ENCODE results near the gene IHH.

The IHH gene

DNA sequence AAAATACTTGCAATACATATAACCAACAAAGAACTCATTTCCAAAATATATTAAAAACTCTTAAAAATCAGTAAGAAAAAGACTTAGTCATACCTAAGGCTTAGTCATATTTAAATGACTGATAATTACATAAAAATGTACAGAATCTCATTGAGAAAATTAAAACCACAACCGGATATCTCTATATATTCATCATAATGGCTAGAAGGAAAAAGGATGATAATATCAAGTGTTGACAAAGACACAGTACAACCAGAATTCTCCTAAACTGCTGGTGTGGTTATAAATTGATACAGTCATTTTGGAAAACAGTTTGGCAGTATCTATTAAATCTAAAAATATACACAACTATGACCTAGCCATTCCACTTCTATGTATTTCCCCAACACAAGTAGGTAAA, 27.1 kb upstream of the IHH start:
- Histone ChIP-seq H3K36me3 (no peaks in the 10 kb centered on the region), H3K9me3 (ENCODE audit: severe bottlenecking) (no peaks in the 10 kb centered on the region), H3K27me3 (ENCODE audit: insufficient read depth, low read depth, severe bottlenecking) (no peaks in the 10 kb centered on the region), H3K27ac (peak overlapping the region; percentile 63), H3K4me3 (ENCODE audit: low read depth, low read length) (no peak overlapping the region)
- TF ChIP-seq, protein P1, sequence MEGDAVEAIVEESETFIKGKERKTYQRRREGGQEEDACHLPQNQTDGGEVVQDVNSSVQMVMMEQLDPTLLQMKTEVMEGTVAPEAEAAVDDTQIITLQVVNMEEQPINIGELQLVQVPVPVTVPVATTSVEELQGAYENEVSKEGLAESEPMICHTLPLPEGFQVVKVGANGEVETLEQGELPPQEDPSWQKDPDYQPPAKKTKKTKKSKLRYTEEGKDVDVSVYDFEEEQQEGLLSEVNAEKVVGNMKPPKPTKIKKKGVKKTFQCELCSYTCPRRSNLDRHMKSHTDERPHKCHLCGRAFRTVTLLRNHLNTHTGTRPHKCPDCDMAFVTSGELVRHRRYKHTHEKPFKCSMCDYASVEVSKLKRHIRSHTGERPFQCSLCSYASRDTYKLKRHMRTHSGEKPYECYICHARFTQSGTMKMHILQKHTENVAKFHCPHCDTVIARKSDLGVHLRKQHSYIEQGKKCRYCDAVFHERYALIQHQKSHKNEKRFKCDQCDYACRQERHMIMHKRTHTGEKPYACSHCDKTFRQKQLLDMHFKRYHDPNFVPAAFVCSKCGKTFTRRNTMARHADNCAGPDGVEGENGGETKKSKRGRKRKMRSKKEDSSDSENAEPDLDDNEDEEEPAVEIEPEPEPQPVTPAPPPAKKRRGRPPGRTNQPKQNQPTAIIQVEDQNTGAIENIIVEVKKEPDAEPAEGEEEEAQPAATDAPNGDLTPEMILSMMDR (IDR thresholded peaks at IDR 0.05; ENCODE audit: low read depth, low read length): no peak
- DNase-seq: no peak

DNA sequence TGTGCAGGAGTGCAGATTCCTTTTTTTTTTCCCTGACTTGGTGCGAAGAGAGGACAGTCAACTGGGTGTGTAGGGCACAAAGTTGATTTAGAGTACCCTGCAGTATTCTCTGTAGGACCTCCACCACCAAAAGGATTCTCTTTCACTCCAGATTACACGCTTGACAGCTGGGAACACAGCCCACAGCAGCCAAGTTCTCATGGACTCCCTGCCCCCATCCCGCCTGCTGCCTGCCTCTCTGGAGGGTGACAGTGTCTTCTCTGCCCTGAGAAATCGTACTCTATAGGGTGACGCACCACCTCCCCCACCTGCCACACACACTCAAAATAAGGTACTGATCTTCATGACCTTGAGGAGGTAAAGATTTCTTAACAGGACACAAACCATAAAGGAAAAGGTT, 26.6 kb upstream of the IHH start:
- TF ChIP-seq, protein P1 (IDR thresholded peaks at IDR 0.05; ENCODE audit: low read depth, low read length): no peak
- H3K4me3 ChIP-seq (ENCODE audit: low read depth, low read length): no peak overlapping the region
- peak overlapping the region; percentile 63 for H3K27ac ChIP-seq

DNA sequence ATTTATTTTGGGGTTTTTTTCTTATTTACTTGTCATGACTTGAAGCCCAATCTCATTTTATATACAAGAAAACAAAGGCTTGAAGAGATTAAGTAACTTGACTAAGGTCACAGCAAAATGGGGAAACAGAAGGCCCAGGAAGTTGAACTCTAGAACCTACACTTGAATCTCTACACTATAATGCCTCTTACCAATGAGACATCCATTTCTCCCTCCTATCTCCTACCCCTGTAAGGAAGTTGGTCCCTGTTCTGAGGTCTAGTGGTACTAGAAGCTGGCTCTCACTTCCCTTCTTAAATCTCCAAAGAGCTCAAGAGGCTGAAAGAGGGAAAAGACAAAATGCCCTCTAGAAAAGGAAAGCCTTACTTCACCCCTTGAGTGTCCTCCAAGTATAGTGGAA, 25.5 kb upstream of the IHH start:
- DNase-seq: no peak
- TF ChIP-seq, protein P1 (IDR thresholded peaks at IDR 0.05; ENCODE audit: low read depth, low read length): no peak
- Histone ChIP-seq H3K9me3 (ENCODE audit: severe bottlenecking) (no peaks in the 10 kb centered on the region), H3K36me3 (no peaks in the 10 kb centered on the region), H3K27me3 (ENCODE audit: insufficient read depth, low read depth, severe bottlenecking) (no peaks in the 10 kb centered on the region), H3K27ac (no peak overlapping the region), H3K4me3 (ENCODE audit: low read depth, low read length) (no peak overlapping the region)

More for the DNA sequence above, 26.6 kb upstream of the IHH start:
- Histone ChIP-seq H3K9me3 (ENCODE audit: severe bottlenecking) (no peaks in the 10 kb centered on the region), H3K27me3 (ENCODE audit: insufficient read depth, low read depth, severe bottlenecking) (no peaks in the 10 kb centered on the region), H3K36me3 (no peaks in the 10 kb centered on the region)
- DNase-seq: peak; percentile 74

DNA sequence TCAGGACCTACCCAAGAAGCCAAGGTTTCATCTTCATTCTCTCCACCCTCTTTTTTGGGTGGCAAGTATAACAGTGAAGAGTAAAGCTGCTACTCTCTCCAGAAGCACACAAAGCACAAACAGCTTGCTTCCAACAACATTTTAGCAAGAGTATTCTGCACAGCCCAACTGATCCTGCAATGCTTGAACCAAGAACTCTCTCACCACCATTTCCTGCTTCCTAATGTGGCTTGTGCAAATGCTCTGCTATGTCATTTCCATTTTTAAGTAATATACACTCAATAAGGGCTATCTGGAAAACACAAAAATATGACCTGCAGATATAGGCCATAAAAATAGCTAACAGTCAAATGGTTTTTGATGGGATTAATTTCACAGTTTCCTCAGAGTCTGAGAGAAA, 24.1 kb upstream of the IHH start:
- Histone ChIP-seq H3K4me3 (ENCODE audit: low read depth, low read length) (no peak overlapping the region), H3K36me3 (no peaks in the 10 kb centered on the region), H3K27me3 (ENCODE audit: insufficient read depth, low read depth, severe bottlenecking) (no peaks in the 10 kb centered on the region), H3K27ac (no peak overlapping the region), H3K9me3 (ENCODE audit: severe bottlenecking) (no peaks in the 10 kb centered on the region)
- TF ChIP-seq, protein P1 (IDR thresholded peaks at IDR 0.05; ENCODE audit: low read depth, low read length): no peak
- no peak for DNase-seq

DNA sequence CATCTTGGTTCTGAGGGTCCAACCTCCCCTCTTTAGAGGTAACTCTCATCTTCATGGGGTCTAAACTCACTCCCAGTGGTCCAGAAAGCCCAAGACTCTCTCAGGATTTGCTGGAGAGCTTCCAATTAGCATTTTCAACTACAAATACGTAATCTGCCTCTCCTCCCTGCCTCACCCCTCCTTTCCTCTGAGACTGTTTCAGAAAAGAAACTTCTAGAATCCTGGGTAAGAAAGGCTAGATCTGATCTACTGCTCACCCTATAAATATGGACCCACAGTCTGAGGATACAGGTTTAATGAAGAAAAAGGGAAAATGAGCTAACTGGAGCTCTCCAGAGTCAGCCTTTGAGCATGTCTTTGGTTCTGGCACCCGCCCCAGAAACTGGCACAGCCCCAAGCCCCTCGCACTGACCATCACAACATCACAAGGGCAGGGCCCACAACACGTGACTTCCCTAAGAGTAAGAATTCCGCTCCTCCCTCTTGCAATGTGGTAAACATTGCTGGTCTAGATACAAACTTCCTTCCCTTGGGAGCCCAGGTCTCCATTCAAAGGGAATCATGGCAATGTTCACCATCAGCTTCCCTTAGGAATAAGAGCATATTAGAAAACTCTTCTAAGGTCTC, 21.7 kb upstream of the IHH start:
- DNase-seq: no peak
- H3K36me3 ChIP-seq: no peaks in the 10 kb centered on the region; the same call in 1 of the 2 replicates
- no peaks in the 10 kb centered on the region for H3K9me3 ChIP-seq (ENCODE audit: severe bottlenecking)
- TF ChIP-seq, protein P1 (IDR thresholded peaks at IDR 0.05; ENCODE audit: low read depth, low read length): no peak
- H3K27ac ChIP-seq: no peak overlapping the region
- H3K27me3 ChIP-seq (ENCODE audit: insufficient read depth, low read depth, severe bottlenecking): no peaks in the 10 kb centered on the region
- no peak overlapping the region for H3K4me3 ChIP-seq (ENCODE audit: low read depth, low read length)
